Prostate gland (tissue), 2 donors: ENCODE data around the gene DUOX1. TPM values are rescaled to one million over a fixed set of nuclear protein-coding genes. Genes with fewer than 3 reads are reported as not detected.

Source experiments
- DNase-seq: peaks from one replicate; pipeline ENCODE4 v3.0.0-alpha.2; 2019; ENCODE audit warnings: low spot score
- H3K27ac ChIP-seq, 2 donors: fragments of 200-600 bp; sonication (generic); 2 replicates each; pipeline ENCODE4 v1.5.1; 2017 to 2019
- H3K27me3 ChIP-seq: fragments of 200-600 bp; sonication (generic); replicated peaks from 2 replicates; pipeline ENCODE4 v1.5.1; 2019; ENCODE audit not compliant: insufficient read depth
- H3K36me3 ChIP-seq, 2 donors: fragments of 200-600 bp; sonication (generic); 1 replicate in 1 of 2; 2 replicates in 1 of 2; pipeline versions ENCODE4 v1.5.1 to v1.8.1; 2017 to 2019
- H3K4me1 ChIP-seq: fragments of 200-600 bp; sonication (generic); replicated peaks from 2 replicates; pipeline ENCODE4 v1.5.1; 2019
- H3K4me3 ChIP-seq, 2 donors: fragments of 200-600 bp; sonication (generic); 2 replicates each; pipeline ENCODE4 v1.5.1; 2017 to 2019
- H3K9me3 ChIP-seq: fragments of 200-600 bp; sonication (generic); 2 replicates; pipeline ENCODE4 v1.5.1; 2017
- POLR2A ChIP-seq: fragments of 450-650 bp; IDR thresholded peaks from one replicate; pipeline ENCODE4 v1.6.1; 2016; ENCODE audit warnings: antibody characterized with exemption, mild to moderate bottlenecking
- POLR2AphosphoS5 ChIP-seq: sonication (generic); formaldehyde crosslinking; IDR thresholded peaks from one replicate; pipeline ENCODE4 v1.6.1; 2017; ENCODE audit warnings: antibody characterized with exemption
- WGBS: methylation state at CpG from one replicate; pipeline ENCODE4 v1.1.5; 2018; 5-methylcytosine and 5-hydroxymethylcytosine counted together
- intact Hi-C: fragments of 100-400 bp; cut with DNase I; formaldehyde crosslinking; loops from one replicate; pipeline ENCODE4 v1.14.2; 2022
- total RNA-seq, 2 donors: library from RNA; depleted of rRNA; stranded (reverse); fragments of >200 nt; gene quantifications; one replicate each; pipeline ENCODE4 v1.1.0, GENCODE V29; 2016
- TF ChIP-seq, protein P1 (sequence below), 4 experiments: fragments of 200-600 bp in 2 of 4; fragments of 450-650 bp in 2 of 4; sonication (generic) in 2 of 4; IDR thresholded peaks; 1 replicate in 3 of 4; 2 replicates in 1 of 4; pipeline ENCODE4 v1.5.1; 2016 to 2019; ENCODE audit warnings: antibody characterized with exemption in 4 of 4, mild to moderate bottlenecking in 2 of 4, moderate library complexity in 2 of 4

The DUOX1 gene
- total RNA-seq, 2 donors from 2014 or later = 18.4 to 32.1 TPM

DNA sequence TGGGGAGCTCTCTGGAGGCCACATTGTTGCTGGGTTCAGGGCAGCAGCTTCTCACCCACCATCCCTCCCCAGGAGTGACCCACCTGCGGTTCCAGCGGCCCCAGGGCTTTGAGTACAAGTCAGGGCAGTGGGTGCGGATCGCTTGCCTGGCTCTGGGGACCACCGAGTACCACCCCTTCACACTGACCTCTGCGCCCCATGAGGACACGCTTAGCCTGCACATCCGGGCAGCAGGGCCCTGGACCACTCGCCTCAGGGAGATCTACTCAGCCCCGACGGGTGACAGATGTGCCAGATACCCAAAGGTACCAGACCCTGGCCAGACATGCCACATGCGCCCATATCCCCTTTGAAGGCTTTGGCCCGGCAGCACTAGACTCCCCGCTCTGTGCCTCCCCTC lies 31.9 kb downstream of the DUOX1 start:
- no peak for TF ChIP-seq POLR2AphosphoS5
- TF ChIP-seq, protein P1, sequence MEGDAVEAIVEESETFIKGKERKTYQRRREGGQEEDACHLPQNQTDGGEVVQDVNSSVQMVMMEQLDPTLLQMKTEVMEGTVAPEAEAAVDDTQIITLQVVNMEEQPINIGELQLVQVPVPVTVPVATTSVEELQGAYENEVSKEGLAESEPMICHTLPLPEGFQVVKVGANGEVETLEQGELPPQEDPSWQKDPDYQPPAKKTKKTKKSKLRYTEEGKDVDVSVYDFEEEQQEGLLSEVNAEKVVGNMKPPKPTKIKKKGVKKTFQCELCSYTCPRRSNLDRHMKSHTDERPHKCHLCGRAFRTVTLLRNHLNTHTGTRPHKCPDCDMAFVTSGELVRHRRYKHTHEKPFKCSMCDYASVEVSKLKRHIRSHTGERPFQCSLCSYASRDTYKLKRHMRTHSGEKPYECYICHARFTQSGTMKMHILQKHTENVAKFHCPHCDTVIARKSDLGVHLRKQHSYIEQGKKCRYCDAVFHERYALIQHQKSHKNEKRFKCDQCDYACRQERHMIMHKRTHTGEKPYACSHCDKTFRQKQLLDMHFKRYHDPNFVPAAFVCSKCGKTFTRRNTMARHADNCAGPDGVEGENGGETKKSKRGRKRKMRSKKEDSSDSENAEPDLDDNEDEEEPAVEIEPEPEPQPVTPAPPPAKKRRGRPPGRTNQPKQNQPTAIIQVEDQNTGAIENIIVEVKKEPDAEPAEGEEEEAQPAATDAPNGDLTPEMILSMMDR (IDR thresholded peaks at IDR 0.05) = no peak
- TF ChIP-seq POLR2A = no peak
- intact Hi-C loops = loop anchor here (10.0 kb wide), 2 partner anchors 213 to 423 kb away; partner anchors contain the start of genes BLOC1S6 and GATM
- H3K36me3 ChIP-seq = no peaks in the 10 kb centered on the region
- no peak overlapping the region for H3K4me3 ChIP-seq
- H3K4me1 ChIP-seq = peaks cover 4% of the 10 kb centered on the region
- no peaks in the 10 kb centered on the region for H3K27me3 ChIP-seq
- WGBS = 94% methylated on average over 14 of the region's 14 CpGs
- no peak overlapping the region for H3K27ac ChIP-seq
- no peak for DNase-seq
- no peaks in the 10 kb centered on the region for H3K9me3 ChIP-seq

DNA sequence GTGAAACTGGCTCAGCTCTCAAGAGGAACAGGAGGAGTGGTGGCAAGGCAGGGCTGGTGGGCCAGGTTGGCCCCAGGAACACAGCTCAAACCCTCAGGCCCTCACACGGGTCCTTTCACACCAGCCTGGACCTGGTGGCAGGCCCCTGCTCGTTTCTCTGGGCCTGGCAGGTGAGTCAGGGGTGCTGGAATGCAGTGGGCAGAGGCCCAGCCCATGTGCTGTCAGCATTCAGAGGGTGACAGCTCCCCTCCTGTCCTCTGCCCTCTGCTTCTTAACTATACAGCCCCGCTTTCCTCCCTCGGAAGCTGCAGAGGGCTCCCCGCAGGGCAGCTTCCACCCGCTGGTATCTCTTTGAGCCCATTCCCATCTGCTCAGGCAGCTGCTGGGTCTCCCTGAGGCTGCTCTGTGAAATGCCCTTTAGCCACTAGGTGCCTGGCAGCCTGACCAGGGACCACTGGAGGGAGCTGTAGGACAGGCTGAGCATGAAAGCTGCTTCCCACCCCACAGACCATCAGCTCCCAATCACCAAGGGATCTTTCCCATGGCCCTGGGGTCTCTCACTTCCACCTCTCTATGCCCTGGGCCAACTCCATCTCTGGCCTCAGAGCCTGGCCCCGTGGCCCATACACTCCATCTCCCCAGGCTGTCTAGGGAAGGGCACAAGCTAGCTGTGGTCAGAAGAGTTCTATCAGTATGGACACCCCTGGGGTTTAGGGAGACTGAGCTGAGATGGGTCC lies 33.1 kb downstream of the DUOX1 start:
- intact Hi-C loops = loop anchor here (10.0 kb wide), 2 partner anchors 212 to 422 kb away; partner anchors contain the start of genes BLOC1S6 and GATM
- TF ChIP-seq POLR2A = no peak
- TF ChIP-seq, protein P1 (IDR thresholded peaks at IDR 0.05) = peak; percentile 55 to 96 (median 78)
- peak; percentile 47 for TF ChIP-seq POLR2AphosphoS5
- H3K4me3 ChIP-seq = no peak overlapping the region
- H3K4me1 ChIP-seq = peaks cover 4% of the 10 kb centered on the region
- WGBS = 10% methylated on average over 6 of the region's 7 CpGs
- peak; percentile 75 for DNase-seq
- H3K27ac ChIP-seq = peak overlapping the region in 1 of 2 donors; percentile 49
- no peaks in the 10 kb centered on the region for H3K27me3 ChIP-seq
- H3K36me3 ChIP-seq = no peaks in the 10 kb centered on the region
- no peaks in the 10 kb centered on the region for H3K9me3 ChIP-seq

DNA sequence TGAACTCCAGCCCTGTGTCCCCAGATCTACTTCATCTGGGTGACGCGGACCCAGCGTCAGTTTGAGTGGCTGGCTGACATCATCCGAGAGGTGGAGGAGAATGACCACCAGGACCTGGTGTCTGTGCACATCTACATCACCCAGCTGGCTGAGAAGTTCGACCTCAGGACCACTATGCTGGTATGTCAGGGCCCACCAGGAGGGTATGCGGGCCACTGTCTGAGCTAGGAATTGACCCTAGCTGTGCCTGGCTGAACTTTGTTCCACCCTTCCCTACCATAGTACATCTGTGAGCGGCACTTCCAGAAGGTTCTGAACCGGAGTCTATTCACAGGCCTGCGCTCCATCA lies 33.7 kb downstream of the DUOX1 start:
- intact Hi-C loops = loop anchor here (10.0 kb wide), 2 partner anchors 211 to 421 kb away; partner anchors contain the start of genes BLOC1S6 and GATM
- 89% methylated on average over 9 of the region's 9 CpGs for WGBS
- no peaks in the 10 kb centered on the region for H3K9me3 ChIP-seq
- TF ChIP-seq, protein P1 (IDR thresholded peaks at IDR 0.05) = no peak
- TF ChIP-seq POLR2A (no peak), POLR2AphosphoS5 (no peak)
- H3K27ac ChIP-seq = no peak overlapping the region
- no peak for DNase-seq
- no peaks in the 10 kb centered on the region for H3K27me3 ChIP-seq
- H3K4me3 ChIP-seq = no peak overlapping the region
- H3K4me1 ChIP-seq = peaks cover 4% of the 10 kb centered on the region
- H3K36me3 ChIP-seq = no peaks in the 10 kb centered on the region

DNA sequence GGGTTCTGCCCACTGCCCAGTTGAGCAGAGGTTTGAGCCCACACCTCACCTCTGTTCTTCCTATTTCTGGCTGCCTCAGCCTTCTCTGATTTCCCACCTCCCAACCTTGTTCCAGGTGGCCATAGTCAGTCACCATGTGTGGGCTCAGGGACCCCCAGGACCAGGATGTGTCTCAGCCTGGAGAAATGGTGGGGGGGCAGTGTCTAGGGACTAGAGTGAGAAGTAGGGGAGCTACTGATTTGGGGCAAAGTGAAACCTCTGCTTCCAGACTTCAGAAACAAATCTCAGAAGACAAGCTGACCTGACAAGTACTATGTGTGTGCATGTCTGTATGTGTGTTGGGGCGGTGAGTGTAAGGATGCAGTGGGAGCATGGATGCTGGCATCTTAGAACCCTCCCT lies 35.1 kb downstream of the DUOX1 start:
- Histone ChIP-seq H3K4me1 (peaks cover 4% of the 10 kb centered on the region), H3K4me3 (no peak overlapping the region), H3K27ac (no peak overlapping the region), H3K36me3 (no peaks in the 10 kb centered on the region), H3K27me3 (no peaks in the 10 kb centered on the region), H3K9me3 (no peaks in the 10 kb centered on the region)
- no peak for DNase-seq
- 78% methylated on average over 1 of the region's 1 CpG for WGBS
- TF ChIP-seq POLR2A (no peak), POLR2AphosphoS5 (no peak)
- TF ChIP-seq, protein P1 (IDR thresholded peaks at IDR 0.05) = no peak
- intact Hi-C loops = loop anchor here (5.0 to 10.0 kb wide), 3 partner anchors 210 to 420 kb away; partner anchors contain the start of genes BLOC1S6 and GATM

DNA sequence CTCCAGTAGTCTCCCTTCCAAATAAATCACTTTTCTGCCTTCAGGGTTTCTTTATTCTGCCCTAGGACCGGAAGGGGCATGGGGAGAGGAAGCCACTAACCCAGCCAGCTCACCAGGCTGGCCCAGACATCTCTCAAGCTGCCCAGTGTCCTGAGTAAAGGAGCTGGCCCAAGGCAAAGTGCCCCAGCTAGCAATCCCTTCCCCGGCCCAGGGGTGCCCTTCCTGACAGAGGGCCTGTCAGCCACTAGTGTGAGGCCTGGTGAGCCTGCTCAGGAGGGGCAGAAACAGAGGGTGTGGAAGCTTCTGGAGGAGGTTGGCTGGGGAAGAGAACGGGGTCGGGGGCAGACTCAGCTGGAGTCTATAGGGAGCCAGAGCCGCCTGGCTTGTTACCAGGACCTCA lies 35.7 kb downstream of the DUOX1 start:
- H3K4me3 ChIP-seq = no peak overlapping the region
- H3K27ac ChIP-seq = no peak overlapping the region
- intact Hi-C loops = loop anchor here (5.0 to 10.0 kb wide), 3 partner anchors 209 to 419 kb away; partner anchors contain the start of genes BLOC1S6 and GATM
- no peaks in the 10 kb centered on the region for H3K36me3 ChIP-seq
- no peaks in the 10 kb centered on the region for H3K9me3 ChIP-seq
- no peak for DNase-seq
- H3K27me3 ChIP-seq = no peaks in the 10 kb centered on the region
- TF ChIP-seq, protein P1 (IDR thresholded peaks at IDR 0.05) = no peak
- TF ChIP-seq POLR2A (no peak), POLR2AphosphoS5 (no peak)
- WGBS = 77% methylated on average over 5 of the region's 5 CpGs
- H3K4me1 ChIP-seq = peaks cover 4% of the 10 kb centered on the region
